Sigmoid colon (tissue), 4 donors: ENCODE measurements around the gene SNRNP48.

Source experiments
- EP300 ChIP-seq, 4 donors: sonication (generic); formaldehyde crosslinking; IDR thresholded peaks; one replicate each; pipeline ENCODE4 v1.6.1; 2017; ENCODE audit warnings: antibody characterized with exemption in 4 of 4
- POLR2A ChIP-seq, 2 donors: fragments of 450-650 bp; IDR thresholded peaks; one replicate each; pipeline ENCODE4 v1.6.1; 2016; ENCODE audit warnings: antibody characterized with exemption in 2 of 2, mild to moderate bottlenecking in 2 of 2, moderate library complexity in 2 of 2
- TF ChIP-seq, protein P1 (sequence below), 4 experiments: fragments of 450-650 bp in 3 of 4; fragments of 200-600 bp in 1 of 4; IDR thresholded peaks; one replicate each; pipeline ENCODE4 v1.5.1; 2016 to 2019; ENCODE audit warnings: antibody characterized with exemption in 4 of 4, mild to moderate bottlenecking in 3 of 4, moderate library complexity in 2 of 4

DNA sequence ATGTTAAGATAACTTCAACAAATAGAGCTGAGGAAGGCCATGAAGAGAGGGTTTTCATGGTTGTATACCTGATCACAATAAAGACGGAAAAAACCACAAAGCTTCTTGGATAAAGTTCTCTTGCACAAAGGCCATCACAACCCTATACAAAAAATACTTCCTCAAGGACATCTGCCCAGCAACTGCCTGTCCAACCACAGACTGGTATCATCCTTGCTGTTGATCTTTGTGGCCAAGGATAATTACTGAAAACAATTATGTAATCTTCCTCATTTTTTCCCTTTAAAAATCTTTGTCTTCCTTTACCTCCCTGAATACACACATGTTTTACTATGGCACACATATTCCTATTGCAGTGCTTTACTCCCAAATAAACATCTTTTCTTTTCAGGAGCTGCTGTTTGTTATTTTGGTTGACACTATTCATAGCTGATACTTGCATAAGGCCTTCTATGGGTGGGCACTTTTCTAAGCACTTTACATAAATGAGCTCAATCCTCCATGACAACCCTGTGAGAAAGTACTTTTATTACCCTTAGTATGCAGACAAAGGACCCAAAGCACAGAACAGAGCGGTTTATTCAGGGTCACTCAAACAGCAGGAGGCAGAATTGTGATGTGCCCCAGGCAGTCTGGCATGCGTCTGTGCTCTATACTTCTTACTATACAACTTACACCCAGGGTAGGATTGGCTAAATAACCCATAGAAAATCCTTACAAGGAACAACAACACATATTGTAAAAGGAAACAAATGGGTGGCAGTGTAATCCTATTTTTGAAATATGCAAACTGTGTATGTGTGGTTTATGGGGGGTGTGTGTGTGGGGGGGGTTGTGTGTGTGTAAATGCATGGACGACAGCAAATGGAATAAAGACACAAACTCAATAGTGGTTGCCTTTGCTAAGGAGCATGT is 35.1 kb downstream of the SNRNP48 start:
- TF ChIP-seq EP300 (IDR thresholded peaks at IDR 0.05) (no peak), POLR2A (IDR thresholded peaks at IDR 0.05) (no peak)
- TF ChIP-seq, protein P1, sequence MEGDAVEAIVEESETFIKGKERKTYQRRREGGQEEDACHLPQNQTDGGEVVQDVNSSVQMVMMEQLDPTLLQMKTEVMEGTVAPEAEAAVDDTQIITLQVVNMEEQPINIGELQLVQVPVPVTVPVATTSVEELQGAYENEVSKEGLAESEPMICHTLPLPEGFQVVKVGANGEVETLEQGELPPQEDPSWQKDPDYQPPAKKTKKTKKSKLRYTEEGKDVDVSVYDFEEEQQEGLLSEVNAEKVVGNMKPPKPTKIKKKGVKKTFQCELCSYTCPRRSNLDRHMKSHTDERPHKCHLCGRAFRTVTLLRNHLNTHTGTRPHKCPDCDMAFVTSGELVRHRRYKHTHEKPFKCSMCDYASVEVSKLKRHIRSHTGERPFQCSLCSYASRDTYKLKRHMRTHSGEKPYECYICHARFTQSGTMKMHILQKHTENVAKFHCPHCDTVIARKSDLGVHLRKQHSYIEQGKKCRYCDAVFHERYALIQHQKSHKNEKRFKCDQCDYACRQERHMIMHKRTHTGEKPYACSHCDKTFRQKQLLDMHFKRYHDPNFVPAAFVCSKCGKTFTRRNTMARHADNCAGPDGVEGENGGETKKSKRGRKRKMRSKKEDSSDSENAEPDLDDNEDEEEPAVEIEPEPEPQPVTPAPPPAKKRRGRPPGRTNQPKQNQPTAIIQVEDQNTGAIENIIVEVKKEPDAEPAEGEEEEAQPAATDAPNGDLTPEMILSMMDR (IDR thresholded peaks at IDR 0.05), result no peak
